HepG2 (cell line): ENCODE data around the gene CTNNA1. TPM values are rescaled to one million over a fixed set of nuclear protein-coding genes. Genes with fewer than 3 reads are reported as not detected.

Experiments
- ATM ChIP-seq: fragments of 450-650 bp; IDR thresholded peaks from 2 replicates; pipeline ENCODE4 v1.7.1; 2017; ENCODE audit warnings: mild to moderate bottlenecking, borderline replicate concordance
- CBX1 ChIP-seq: IDR thresholded peaks from one replicate; pipeline ENCODE4 v1.6.1; 2016; ENCODE audit warnings: antibody characterized with exemption, low read depth
- MED8 ChIP-seq: sonication (generic); formaldehyde crosslinking; IDR thresholded peaks from 2 replicates; pipeline ENCODE4 v1.8.1; 2023; ENCODE audit warnings: mild to moderate bottlenecking, missing genetic modification reagents; ENCODE audit not compliant: insufficient replicate concordance
- RXRB ChIP-seq: IDR thresholded peaks from 2 replicates; pipeline ENCODE4 v1.6.1; 2016; ENCODE audit warnings: borderline replicate concordance, missing genetic modification reagents, missing compliant biosample characterization
- TRIM24 ChIP-seq: sonication (generic); formaldehyde crosslinking; IDR thresholded peaks from 2 replicates; pipeline ENCODE4 v1.8.0; 2022; ENCODE audit warnings: mild to moderate bottlenecking, missing genetic modification reagents
- YEATS4 ChIP-seq: sonication (generic); formaldehyde crosslinking; IDR thresholded peaks from 2 replicates; pipeline ENCODE4 v1.4.0; 2020; ENCODE audit warnings: missing genetic modification reagents, borderline replicate concordance
- ZNF160 ChIP-seq: sonication (generic); formaldehyde crosslinking; IDR thresholded peaks from 2 replicates; pipeline ENCODE4 v1.8.0; 2022; ENCODE audit warnings: mild to moderate bottlenecking, inconsistent platforms, missing genetic modification reagents
- ZNF33B ChIP-seq: sonication (generic); formaldehyde crosslinking; IDR thresholded peaks from 2 replicates; pipeline ENCODE4 v1.5.1; 2020; ENCODE audit warnings: mild to moderate bottlenecking, missing genetic modification reagents
- ZNF484 ChIP-seq: sonication (generic); formaldehyde crosslinking; IDR thresholded peaks from 2 replicates; pipeline ENCODE4 v1.5.1; 2020; ENCODE audit warnings: mild to moderate bottlenecking, low read depth, missing genetic modification reagents, borderline replicate concordance
- ZNF644 ChIP-seq: IDR thresholded peaks from 2 replicates; pipeline ENCODE4 v1.6.1; 2016; ENCODE audit warnings: low read depth
- polyA plus RNA-seq, 8 experiments: library from polyadenylated mRNA; depleted of rRNA in 3 of 8; stranded (reverse) in 7 of 8; unstranded in 1 of 8; fragments of >200 nt; fragmentation: Illumina TruSeq in 4 of 8; extraction: Trizol in 4 of 8; gene quantifications; 2 replicates each; pipeline versions ENCODE4 v1.2.1 to v1.2.3, GENCODE V29; 2011 to 2016; ENCODE audit warnings: low read depth in 4 of 8, missing spikeins in 1 of 8, mixed read lengths in 1 of 8; ENCODE audit not compliant: insufficient read depth in 1 of 8
- total RNA-seq, 5 experiments: library from RNA; depleted of rRNA; stranded (reverse); fragments of >200 nt; fragmentation: Illumina TruSeq; extraction: Trizol; gene quantifications; 2 replicates each; pipeline ENCODE4 v1.2.3, GENCODE V29; 2016; ENCODE audit warnings: low read depth in 1 of 5
- TF ChIP-seq, protein P1 (sequence below): sonication (generic); formaldehyde crosslinking; IDR thresholded peaks from 2 replicates; pipeline ENCODE4 v1.4.0; 2020; ENCODE audit warnings: mild to moderate bottlenecking, missing genetic modification reagents
- TF ChIP-seq, protein P2 (sequence below): sonication (generic); formaldehyde crosslinking; IDR thresholded peaks from 2 replicates; pipeline ENCODE4 v1.4.0; 2020; ENCODE audit warnings: mild to moderate bottlenecking, missing genetic modification reagents
- TF ChIP-seq, protein P3 (sequence below): sonication (generic); formaldehyde crosslinking; IDR thresholded peaks from 2 replicates; pipeline ENCODE4 v1.8.1; 2023; ENCODE audit warnings: mild to moderate bottlenecking, missing genetic modification reagents, borderline replicate concordance
- TF ChIP-seq, protein P4 (sequence below): fragments of 450-650 bp; IDR thresholded peaks from 2 replicates; pipeline ENCODE4 v1.6.1; 2017; ENCODE audit warnings: mild to moderate bottlenecking

The CTNNA1 gene
- total and polyA plus RNA-seq, 2 of the 13 experiments (the other 11 are each of a cell fraction or from before 2014, with no cell fraction given), result 66.8 to 162 TPM

DNA sequence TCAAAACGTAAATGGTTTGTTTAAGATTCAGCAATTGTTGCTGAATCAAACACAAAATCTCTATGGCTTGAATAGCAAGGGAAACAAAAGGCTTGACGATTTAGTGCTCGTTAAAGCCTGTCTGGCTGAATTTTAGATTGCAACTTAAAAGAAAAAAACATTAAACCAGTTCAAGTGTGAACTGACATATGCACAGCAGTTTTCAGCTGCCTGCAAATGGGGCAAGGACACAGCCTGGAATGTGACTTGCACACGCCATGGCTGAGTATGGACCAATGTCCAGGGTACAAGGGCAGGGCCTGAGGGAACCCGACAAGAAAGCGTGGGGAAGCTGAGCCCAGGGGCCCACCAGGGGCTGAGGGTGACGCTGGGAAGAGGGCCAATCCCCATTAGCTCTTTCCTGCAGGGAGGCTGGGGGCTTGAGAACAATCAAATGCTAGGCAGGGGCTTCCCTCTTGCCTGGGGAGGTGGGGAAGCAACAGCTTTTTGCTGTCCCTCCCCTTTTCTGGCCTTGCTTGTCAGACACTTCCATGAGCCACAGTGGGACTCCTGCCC, 211.5 kb downstream of the CTNNA1 start (continued):
- TF ChIP-seq, protein P1, sequence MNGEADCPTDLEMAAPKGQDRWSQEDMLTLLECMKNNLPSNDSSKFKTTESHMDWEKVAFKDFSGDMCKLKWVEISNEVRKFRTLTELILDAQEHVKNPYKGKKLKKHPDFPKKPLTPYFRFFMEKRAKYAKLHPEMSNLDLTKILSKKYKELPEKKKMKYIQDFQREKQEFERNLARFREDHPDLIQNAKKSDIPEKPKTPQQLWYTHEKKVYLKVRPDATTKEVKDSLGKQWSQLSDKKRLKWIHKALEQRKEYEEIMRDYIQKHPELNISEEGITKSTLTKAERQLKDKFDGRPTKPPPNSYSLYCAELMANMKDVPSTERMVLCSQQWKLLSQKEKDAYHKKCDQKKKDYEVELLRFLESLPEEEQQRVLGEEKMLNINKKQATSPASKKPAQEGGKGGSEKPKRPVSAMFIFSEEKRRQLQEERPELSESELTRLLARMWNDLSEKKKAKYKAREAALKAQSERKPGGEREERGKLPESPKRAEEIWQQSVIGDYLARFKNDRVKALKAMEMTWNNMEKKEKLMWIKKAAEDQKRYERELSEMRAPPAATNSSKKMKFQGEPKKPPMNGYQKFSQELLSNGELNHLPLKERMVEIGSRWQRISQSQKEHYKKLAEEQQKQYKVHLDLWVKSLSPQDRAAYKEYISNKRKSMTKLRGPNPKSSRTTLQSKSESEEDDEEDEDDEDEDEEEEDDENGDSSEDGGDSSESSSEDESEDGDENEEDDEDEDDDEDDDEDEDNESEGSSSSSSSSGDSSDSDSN, result no peak
- no peak for TF ChIP-seq ZNF33B (CRISPR knock-in tag)
- TF ChIP-seq, protein P2, sequence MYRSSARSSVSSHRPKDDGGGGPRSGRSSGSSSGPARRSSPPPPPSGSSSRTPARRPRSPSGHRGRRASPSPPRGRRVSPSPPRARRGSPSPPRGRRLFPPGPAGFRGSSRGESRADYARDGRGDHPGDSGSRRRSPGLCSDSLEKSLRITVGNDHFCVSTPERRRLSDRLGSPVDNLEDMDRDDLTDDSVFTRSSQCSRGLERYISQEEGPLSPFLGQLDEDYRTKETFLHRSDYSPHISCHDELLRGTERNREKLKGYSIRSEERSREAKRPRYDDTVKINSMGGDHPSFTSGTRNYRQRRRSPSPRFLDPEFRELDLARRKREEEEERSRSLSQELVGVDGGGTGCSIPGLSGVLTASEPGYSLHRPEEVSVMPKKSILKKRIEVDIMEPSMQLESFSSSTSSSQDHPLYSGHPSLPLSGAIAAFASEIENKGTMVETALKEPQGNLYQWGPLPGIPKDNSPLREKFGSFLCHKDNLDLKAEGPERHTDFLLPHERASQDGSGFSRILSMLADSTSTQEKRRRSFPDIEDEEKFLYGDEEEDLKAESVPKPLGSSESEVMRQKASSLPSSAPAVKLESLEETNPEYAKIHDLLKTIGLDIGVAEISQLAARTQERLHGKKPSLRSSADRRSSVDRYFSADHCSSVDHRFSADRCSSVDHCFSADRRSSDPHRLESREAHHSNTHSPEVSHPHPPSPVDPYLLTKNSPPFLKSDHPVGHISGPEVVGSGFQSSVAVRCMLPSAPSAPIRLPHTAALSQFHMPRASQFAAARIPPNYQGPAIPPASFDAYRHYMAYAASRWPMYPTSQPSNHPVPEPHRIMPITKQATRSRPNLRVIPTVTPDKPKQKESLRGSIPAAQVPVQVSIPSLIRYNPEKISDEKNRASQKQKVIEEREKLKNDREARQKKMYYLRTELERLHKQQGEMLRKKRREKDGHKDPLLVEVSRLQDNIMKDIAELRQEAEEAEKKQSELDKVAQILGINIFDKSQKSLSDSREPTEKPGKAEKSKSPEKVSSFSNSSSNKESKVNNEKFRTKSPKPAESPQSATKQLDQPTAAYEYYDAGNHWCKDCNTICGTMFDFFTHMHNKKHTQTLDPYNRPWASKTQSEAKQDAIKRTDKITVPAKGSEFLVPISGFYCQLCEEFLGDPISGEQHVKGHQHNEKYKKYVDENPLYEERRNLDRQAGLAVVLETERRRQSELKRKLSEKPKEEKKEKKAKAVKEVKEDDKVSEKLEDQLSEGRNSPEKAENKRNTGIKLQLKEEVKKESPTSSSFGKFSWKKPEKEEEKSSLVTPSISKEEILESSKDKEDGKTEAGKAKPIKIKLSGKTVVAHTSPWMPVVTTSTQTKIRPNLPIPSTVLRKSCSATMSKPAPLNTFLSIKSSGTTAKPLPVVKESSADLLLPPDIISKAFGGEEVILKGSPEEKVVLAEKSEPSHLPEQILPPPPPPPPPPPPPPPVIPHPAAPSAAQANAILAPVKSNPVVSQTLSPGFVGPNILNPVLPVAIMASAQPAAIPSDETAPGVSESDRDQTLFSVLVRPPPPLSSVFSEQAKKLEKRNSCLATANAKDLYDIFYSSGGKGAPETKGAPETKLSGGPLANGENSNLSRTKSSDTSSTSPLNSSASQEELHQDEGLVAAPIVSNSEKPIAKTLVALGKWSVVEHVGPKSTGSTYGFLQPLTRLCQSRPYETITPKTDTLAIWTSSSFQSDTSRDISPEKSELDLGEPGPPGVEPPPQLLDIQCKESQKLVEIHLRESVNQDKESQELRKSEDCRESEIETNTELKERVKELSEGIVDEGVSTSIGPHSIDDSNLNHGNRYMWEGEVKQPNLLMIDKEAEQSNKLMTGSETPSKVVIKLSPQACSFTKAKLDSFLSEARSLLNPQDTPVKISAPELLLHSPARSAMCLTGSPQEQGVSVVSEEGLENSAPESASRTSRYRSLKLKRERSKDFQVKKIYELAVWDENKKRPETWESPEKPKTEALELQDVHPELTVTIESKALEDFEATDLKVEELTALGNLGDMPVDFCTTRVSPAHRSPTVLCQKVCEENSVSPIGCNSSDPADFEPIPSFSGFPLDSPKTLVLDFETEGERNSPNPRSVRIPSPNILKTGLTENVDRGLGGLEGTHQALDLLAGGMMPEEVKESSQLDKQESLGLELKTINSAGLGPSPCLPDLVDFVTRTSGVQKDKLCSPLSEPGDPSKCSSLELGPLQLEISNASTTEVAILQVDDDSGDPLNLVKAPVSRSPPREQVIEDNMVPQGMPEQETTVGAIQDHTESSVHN (CRISPR knock-in tag), result no peak
- TF ChIP-seq, protein P3, sequence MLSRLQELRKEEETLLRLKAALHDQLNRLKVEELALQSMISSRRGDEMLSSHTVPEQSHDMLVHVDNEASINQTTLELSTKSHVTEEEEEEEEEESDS (CRISPR knock-in tag), result no peak
- no peak for TF ChIP-seq CBX1
- TF ChIP-seq, protein P4, sequence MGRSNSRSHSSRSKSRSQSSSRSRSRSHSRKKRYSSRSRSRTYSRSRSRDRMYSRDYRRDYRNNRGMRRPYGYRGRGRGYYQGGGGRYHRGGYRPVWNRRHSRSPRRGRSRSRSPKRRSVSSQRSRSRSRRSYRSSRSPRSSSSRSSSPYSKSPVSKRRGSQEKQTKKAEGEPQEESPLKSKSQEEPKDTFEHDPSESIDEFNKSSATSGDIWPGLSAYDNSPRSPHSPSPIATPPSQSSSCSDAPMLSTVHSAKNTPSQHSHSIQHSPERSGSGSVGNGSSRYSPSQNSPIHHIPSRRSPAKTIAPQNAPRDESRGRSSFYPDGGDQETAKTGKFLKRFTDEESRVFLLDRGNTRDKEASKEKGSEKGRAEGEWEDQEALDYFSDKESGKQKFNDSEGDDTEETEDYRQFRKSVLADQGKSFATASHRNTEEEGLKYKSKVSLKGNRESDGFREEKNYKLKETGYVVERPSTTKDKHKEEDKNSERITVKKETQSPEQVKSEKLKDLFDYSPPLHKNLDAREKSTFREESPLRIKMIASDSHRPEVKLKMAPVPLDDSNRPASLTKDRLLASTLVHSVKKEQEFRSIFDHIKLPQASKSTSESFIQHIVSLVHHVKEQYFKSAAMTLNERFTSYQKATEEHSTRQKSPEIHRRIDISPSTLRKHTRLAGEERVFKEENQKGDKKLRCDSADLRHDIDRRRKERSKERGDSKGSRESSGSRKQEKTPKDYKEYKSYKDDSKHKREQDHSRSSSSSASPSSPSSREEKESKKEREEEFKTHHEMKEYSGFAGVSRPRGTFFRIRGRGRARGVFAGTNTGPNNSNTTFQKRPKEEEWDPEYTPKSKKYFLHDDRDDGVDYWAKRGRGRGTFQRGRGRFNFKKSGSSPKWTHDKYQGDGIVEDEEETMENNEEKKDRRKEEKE, result no peak
- peak; percentile 51; the same call in 1 of the 2 replicates for TF ChIP-seq YEATS4 (CRISPR knock-in tag)
- TF ChIP-seq ZNF484 (CRISPR knock-in tag), result no peak
- TF ChIP-seq TRIM24 (CRISPR knock-in tag), result no peak
- 0 out of 2 replicates have a peak, but pooled peaks have one; percentile 45 for TF ChIP-seq ZNF160 (CRISPR knock-in tag)
- TF ChIP-seq MED8 (CRISPR knock-in tag), result no peak
- TF ChIP-seq ATM, result no peak
- TF ChIP-seq RXRB (CRISPR knock-in tag), result peak; percentile 72; the same call in 1 of the 2 replicates
- peak; percentile 79 for TF ChIP-seq ZNF644 (CRISPR knock-in tag)
